ENCODE data around the gene USO1.
"Not testable (repeated sequence)": the region's sequence is repeated elsewhere in the genome, so short reads cannot be mapped to it uniquely, and the experiment has no call there.

The USO1 gene

DNA sequence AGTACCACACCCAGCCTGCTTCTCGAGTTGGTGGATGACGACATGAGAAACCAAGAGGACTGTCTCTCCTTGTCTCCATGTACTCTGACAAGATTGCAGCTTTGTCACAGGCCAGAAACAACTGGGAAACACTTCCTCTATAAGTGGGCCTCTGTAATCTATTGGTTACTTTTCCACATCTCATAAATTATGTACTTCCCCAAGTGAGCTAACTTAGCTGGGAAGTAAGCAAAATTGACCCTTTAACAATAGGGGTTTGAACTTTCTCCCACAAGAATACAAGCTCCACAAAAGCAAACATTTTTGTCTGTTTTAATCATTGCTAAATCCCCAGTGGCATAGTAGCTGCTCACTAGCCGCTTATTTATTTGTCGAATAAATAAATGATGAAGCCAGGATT lies 14.1 kb upstream of the USO1 start:
- DNase-seq (ENCODE audit: low read depth): no peak

DNA sequence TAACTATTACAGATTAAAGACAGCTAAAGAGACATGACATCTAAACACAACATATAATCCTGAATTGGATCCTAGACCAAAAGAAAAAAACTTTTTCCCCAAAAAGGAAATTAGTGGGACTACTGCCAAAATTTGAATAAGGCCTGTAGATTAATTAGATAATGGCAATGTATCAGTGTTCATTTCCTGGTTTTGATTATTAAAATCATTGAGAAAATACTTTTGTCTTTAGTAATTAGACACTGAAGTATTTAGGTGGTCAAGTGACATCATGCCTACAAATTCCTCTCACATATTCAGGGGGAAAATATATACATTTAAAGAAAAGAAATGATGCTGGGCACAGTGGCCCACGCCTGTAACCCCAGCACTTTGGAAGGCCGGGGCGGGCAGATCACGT lies 10.4 kb upstream of the USO1 start:
- no peak for DNase-seq (ENCODE audit: low read depth)

DNA sequence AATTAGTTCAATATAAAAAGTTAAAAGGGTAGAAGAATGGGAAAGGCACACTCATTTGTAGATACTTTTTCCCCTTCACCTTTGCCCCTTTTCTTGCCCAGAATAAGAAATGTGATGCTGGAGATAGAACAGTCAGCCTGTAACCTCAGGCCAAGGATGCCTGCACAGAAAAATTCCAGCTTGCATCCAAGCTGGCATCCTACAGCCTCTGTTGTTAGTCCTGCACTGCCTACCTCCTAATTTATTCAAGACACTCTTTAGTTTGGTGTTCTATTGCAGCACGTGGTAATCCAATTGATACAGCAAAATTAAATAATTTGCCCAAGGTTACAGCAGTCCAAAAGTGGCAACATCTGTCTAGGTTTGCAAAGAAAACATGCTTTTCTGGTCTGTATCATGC lies 9.7 kb upstream of the USO1 start:
- DNase-seq (ENCODE audit: low read depth): no peak

DNA sequence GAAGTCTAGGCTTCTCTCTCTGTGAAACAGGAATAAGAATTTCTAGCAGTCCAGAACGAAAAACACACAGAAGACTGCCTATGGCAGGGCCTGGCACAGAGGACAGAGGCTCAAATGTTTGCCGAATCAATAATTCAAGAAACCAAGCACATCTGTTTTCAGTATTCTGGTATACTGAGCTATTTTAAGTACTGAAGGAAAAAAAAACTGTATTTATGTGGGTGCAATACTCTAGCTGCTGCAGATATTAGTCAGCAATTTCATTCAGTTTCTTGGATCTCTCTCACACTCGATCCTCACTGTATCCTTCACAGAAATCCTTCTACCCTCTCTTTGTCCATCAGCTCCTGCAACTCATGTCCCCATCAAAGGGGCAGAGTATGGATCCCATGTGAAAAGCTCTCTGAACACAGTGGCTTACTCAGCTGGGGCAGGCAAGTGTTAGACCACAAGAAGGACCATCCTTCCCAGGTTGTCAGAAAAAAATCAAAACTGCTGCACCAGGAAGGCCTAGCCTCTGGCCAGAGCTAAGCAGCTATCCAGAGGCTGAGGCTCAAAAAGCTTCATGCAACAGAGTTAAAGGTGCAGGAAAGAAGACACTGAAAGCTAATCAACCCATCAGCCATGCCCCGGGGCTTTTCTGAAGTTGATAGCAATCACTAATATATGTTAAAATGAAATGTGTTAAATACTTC lies 9.1 kb upstream of the USO1 start:
- DNase-seq (ENCODE audit: low read depth): no peak

- DNase-seq (ENCODE audit: low read depth): not testable (repeated sequence)
Measured at GRCh38 chr4:75716054-75716453, 8.3 kb upstream of the USO1 start.

GRCh38 chr4:75717408-75717807 lies 7.0 kb upstream of the USO1 start:
- no peak for DNase-seq (ENCODE audit: low read depth)

- DNase-seq (ENCODE audit: low read depth): no peak
Measured at GRCh38 chr4:75718529-75718928, 5.8 kb upstream of the USO1 start.

DNA sequence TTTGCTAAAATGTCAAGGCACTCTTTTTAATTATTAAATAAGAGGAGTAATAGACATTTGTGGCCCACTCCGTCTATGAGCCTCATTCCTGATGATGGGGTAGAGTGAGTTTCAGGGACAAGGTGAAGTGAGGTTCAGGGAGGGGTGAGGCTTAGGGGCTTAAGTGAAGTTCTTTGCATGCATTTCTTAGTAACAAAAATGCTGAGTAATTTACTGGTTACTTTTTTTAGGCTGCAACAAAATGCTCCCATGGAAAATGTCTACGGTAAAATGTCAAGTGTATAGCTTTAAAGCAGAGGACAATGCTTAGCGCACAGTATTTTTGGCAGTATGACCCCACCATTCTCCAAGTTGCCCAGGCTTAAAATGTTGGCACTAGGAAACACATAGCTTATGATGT lies 2.0 kb upstream of the USO1 start:
- no peak for DNase-seq (ENCODE audit: low read depth)

DNA sequence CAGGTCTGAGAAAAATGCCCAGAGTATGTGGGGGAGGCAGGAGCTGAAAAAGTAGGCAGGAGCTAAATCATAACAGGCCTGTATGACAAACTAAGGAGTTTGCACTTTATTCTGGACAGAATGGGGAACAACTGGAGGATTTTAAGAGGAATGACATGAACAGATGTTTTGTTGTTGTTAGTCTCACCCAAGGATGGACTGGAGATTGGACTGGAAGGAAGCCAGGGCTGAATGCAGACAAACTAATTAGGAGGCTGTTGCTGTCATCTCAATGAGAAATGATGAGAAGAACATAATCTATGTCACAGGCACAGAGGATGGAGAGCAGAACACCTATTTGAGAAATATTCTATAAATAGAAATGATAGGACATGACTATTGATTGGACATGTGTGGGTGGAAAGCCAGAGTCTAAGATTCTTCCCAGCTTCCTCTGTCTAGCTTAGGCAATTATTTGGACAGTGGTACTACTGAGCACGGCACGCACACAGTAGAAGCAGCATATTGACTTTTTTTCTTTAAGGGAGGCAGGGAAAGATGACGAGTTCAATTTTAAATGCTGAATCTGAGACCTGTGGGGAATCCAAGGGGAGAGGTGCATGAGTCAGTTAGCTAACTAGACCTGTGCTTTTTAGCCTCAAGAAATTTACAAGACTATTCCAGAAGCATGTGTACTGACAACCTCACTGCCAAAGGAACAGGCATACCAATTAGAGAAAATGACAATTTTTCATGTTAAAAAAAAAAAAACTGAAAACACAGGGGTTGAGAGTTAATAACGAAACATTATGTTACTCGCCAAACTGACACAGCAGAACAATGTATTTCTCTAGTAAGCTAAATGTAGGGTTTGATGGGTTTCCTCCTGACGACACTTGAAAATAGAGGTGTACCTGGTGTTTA lies 963 bp upstream of the USO1 start:
- DNase-seq (ENCODE audit: low read depth): no peak

GRCh38 chr4:75724867-75725724 lies 719 bp downstream of the USO1 start:
- DNase-seq (ENCODE audit: low read depth): peak; percentile 52

- DNase-seq (ENCODE audit: low read depth): not testable (repeated sequence)
Measured at GRCh38 chr4:75725942-75726538, 1.7 kb downstream of the USO1 start.

- DNase-seq (ENCODE audit: low read depth): no peak
Measured at GRCh38 chr4:75726577-75726976, 2.2 kb downstream of the USO1 start.

DNA sequence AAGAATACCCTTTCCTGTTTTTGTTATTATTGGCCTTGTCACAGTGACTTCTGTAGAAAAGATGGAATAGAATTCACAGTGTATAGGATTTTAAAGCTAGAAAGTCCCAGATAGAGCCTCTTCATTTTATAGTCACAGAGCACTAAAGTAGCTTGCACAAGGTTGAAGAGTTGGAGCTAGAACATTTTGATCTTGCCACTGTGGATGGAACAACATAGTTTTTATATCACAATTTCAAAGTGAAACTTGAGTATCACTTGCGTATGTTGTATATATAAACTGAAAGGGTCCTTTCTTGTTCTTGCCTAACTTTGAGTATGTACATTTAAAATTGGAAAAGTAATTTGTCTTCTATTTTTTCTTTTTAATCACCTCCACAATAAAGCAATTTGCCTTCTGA lies 2.7 kb downstream of the USO1 start:
- no peak for DNase-seq (ENCODE audit: low read depth)

DNA sequence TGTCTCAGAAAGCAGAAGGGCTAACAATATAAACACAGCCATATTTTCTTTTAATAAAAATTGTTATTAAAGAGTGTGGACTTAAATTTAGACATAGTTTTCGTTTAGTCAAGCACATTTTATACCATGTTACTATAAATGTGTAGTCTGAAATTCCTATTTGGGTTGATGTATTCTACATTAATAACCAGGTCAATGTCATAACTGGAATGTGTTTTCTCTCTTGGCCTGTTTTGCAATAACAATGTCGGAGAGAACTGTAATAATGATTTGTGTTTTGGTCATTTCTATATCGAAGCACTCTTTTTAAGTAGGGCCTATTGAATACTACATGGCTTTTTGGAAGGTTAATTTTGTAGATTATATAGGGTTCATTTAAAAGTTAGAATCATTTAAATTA lies 5.5 kb downstream of the USO1 start:
- no peak for DNase-seq (ENCODE audit: low read depth)

DNA sequence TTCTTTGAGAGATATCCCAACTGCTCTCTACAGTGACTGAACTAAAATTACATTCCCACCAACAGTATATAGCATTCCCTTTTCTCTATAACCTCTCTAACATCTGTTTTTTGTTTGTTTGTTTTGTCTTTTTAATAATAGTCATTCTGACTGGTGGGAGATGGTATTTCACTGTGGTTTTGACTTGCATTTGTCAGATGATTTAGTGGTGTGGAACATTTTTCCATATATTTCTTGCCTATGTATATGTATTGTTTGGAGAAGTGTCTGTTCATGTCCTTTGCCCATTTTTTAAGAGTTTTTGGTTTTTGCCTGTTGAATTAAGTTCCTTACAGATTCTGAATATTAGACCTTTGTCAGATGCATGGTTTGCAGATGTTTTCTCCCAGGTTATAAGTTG lies 9.0 kb downstream of the USO1 start:
- DNase-seq (ENCODE audit: low read depth): no peak

GRCh38 chr4:75735525-75735924 lies 11.1 kb downstream of the USO1 start:
- DNase-seq (ENCODE audit: low read depth): no peak

- no peak for DNase-seq (ENCODE audit: low read depth)
Measured at GRCh38 chr4:75736862-75737261, 12.5 kb downstream of the USO1 start.

GRCh38 chr4:75737398-75737797 lies 13.0 kb downstream of the USO1 start:
- no peak for DNase-seq (ENCODE audit: low read depth)

DNA sequence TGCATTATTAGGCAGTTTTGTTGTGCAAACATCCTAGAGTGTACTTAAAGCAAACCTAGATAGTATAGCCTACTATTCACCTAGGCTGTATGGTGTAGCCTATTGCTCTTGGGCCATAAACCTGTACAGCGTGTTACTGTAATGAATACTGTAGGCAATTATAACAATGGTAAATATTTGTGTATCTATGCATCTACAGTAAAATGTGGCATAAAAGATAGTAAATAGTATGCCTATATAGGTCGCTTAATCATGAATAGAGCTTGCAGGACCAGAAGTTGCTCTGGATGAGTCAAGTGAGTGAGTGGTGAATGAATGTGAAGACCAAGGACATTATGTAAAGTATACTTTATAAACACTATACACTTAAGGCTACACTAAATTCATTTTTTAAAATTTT lies 16.6 kb downstream of the USO1 start:
- DNase-seq (ENCODE audit: low read depth): no peak

GRCh38 chr4:75742451-75742850 lies 18.1 kb downstream of the USO1 start:
- no peak for DNase-seq (ENCODE audit: low read depth)

DNA sequence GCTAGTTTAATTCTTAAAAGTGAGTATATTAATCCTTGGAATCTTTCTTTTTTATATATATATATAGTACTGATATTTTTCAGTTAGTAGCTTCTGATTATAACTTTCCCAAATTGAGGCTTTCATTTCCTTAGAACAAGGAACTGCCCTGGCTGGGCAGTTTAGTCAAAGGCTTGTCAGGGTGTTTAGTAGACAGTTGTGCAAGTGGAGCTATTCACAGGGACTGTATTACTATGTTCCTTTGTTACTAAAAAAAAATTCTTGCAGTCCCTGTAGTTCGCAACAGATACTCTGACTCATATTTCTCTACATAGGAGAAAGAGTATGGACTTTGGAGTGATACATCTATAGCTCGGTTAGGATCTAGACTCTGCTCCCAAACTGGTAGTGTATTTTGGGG lies 20.8 kb downstream of the USO1 start:
- no peak for DNase-seq (ENCODE audit: low read depth)

GRCh38 chr4:75745721-75746199 lies 21.4 kb downstream of the USO1 start:
- DNase-seq (ENCODE audit: low read depth): peak; percentile 67
